Measurements from ENCODE around the gene ZC3HAV1.
"Not testable (repeated sequence)": the region's sequence is repeated elsewhere in the genome, so short reads cannot be mapped to it uniquely, and the experiment has no call there.

The ZC3HAV1 gene

DNA sequence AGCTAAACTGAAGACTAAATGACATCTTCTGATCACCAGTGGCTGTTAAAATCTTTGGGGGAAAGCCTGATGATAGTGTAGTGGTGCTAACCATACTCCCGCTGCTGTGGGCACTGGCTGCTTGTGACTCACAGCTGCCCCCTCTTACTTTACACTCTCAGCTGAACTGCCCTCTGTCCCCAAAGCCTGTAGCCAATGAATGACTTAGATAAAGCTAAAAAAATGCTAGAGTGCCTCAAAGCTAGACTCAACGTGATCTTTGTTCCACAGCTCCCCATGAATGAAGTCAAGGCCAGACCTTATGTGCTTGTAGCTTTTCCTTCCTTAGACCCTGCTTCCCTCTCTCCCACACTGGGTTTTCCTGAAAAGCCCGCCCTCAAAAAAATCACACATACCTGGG, 80.2 kb downstream of the ZC3HAV1 start:
- H3K4me3 ChIP-seq (ENCODE audit: low read depth, low read length, poor library complexity, severe bottlenecking), result no peak overlapping the region
- H3F3A ChIP-seq (ENCODE audit: insufficient read depth, low read length), result no peaks in the 10 kb centered on the region
- no peak overlapping the region for H3K4me2 ChIP-seq (ENCODE audit: low read length)
- H3K9me2 ChIP-seq (ENCODE audit: low read depth, low read length), result no peaks in the 10 kb centered on the region
- H3K9ac ChIP-seq (ENCODE audit: low read length), result no peak overlapping the region
- no peaks in the 10 kb centered on the region for H4K20me1 ChIP-seq (ENCODE audit: insufficient read depth, low read length)
- H3K9me3 ChIP-seq (ENCODE audit: low read length), result no peaks in the 10 kb centered on the region
- no peaks in the 10 kb centered on the region for H3K79me2 ChIP-seq (ENCODE audit: insufficient read depth, low read length)
- H3K27me3 ChIP-seq (ENCODE audit: insufficient read depth, low read length), result 0 out of 2 replicates have a peak, but pooled peaks cover 3% of the 10 kb centered on the region
- H3K4me1 ChIP-seq (ENCODE audit: insufficient read depth, low read length, severe bottlenecking), result no peaks in the 10 kb centered on the region
- H2AFZ ChIP-seq (ENCODE audit: low read length), result no peak overlapping the region
- H3K36me3 ChIP-seq (ENCODE audit: insufficient read depth, low read length), result no peaks in the 10 kb centered on the region
- TF ChIP-seq, protein P1, sequence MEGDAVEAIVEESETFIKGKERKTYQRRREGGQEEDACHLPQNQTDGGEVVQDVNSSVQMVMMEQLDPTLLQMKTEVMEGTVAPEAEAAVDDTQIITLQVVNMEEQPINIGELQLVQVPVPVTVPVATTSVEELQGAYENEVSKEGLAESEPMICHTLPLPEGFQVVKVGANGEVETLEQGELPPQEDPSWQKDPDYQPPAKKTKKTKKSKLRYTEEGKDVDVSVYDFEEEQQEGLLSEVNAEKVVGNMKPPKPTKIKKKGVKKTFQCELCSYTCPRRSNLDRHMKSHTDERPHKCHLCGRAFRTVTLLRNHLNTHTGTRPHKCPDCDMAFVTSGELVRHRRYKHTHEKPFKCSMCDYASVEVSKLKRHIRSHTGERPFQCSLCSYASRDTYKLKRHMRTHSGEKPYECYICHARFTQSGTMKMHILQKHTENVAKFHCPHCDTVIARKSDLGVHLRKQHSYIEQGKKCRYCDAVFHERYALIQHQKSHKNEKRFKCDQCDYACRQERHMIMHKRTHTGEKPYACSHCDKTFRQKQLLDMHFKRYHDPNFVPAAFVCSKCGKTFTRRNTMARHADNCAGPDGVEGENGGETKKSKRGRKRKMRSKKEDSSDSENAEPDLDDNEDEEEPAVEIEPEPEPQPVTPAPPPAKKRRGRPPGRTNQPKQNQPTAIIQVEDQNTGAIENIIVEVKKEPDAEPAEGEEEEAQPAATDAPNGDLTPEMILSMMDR (IDR thresholded peaks at IDR 0.05; ENCODE audit: low read length), result no peak
- no peak for TF ChIP-seq EZH2 (IDR thresholded peaks at IDR 0.05; ENCODE audit: borderline replicate concordance, low read length)
- H3K27ac ChIP-seq (ENCODE audit: low read depth, low read length, poor library complexity, severe bottlenecking), result no peak overlapping the region

DNA sequence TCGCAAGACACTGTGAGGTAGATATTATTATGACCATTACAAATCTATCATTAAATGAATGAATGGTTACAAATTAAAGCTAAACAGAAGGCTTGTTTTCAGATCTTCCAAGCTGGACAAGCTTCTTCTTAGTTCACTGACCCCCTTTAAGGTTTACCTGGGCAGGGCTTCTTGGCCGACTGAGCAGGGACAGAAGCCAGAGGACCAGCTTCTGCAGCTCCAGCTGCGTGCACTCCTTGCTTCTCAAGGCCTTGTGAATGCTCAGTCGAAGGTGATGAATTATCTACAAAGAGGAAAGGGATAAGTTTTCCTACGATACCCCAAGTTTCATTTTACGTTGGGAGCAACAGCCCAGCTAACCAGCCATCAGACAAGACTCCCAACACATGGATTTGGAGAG, 83.0 kb downstream of the ZC3HAV1 start:
- TF ChIP-seq, protein P1 (IDR thresholded peaks at IDR 0.05; ENCODE audit: low read length), result no peak
- TF ChIP-seq EZH2 (IDR thresholded peaks at IDR 0.05; ENCODE audit: borderline replicate concordance, low read length), result no peak

DNA sequence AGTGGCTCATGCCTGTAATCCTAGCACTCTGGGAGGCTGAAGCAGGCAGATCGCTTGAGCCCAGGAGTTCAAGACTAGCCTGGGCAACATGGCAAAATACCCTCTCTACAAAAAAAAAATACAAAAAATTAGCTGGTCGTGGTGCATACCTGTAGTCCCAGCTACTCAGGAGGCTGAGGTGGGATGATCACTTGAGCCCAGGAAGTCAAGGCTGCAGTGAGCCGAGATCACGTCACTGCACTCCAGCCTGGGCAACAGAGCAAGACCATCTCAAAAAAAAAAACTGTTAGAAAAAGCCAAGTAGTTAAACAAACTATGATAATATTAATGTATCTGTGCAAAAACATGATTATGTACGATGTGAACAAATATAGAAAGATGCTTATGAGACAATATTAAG, 83.7 kb downstream of the ZC3HAV1 start:
- not testable (repeated sequence) for H3K9ac ChIP-seq (ENCODE audit: low read length); H3K4me2 ChIP-seq (ENCODE audit: low read length); H3K27me3 ChIP-seq (ENCODE audit: insufficient read depth, low read length); H3K9me2 ChIP-seq (ENCODE audit: low read depth, low read length); H3K27ac ChIP-seq (ENCODE audit: low read depth, low read length, poor library complexity, severe bottlenecking); H2AFZ ChIP-seq (ENCODE audit: low read length); H3K9me3 ChIP-seq (ENCODE audit: low read length); H3K79me2 ChIP-seq (ENCODE audit: insufficient read depth, low read length); H3K36me3 ChIP-seq (ENCODE audit: insufficient read depth, low read length); H3K4me3 ChIP-seq (ENCODE audit: low read depth, low read length, poor library complexity, severe bottlenecking); H3K4me1 ChIP-seq (ENCODE audit: insufficient read depth, low read length, severe bottlenecking); H3F3A ChIP-seq (ENCODE audit: insufficient read depth, low read length); H4K20me1 ChIP-seq (ENCODE audit: insufficient read depth, low read length)

More for the DNA sequence above, 83.0 kb downstream of the ZC3HAV1 start:
- Histone ChIP-seq H3F3A (ENCODE audit: insufficient read depth, low read length) (no peaks in the 10 kb centered on the region), H3K4me3 (ENCODE audit: low read depth, low read length, poor library complexity, severe bottlenecking) (no peak overlapping the region), H3K79me2 (ENCODE audit: insufficient read depth, low read length) (no peaks in the 10 kb centered on the region), H4K20me1 (ENCODE audit: insufficient read depth, low read length) (no peaks in the 10 kb centered on the region), H3K4me2 (ENCODE audit: low read length) (no peak overlapping the region), H3K9ac (ENCODE audit: low read length) (no peak overlapping the region), H3K9me3 (ENCODE audit: low read length) (no peaks in the 10 kb centered on the region), H3K9me2 (ENCODE audit: low read depth, low read length) (no peaks in the 10 kb centered on the region), H3K4me1 (ENCODE audit: insufficient read depth, low read length, severe bottlenecking) (no peaks in the 10 kb centered on the region), H2AFZ (ENCODE audit: low read length) (no peak overlapping the region), H3K36me3 (ENCODE audit: insufficient read depth, low read length) (no peaks in the 10 kb centered on the region), H3K27ac (ENCODE audit: low read depth, low read length, poor library complexity, severe bottlenecking) (no peak overlapping the region), H3K27me3 (ENCODE audit: insufficient read depth, low read length) (no peaks in the 10 kb centered on the region)

DNA sequence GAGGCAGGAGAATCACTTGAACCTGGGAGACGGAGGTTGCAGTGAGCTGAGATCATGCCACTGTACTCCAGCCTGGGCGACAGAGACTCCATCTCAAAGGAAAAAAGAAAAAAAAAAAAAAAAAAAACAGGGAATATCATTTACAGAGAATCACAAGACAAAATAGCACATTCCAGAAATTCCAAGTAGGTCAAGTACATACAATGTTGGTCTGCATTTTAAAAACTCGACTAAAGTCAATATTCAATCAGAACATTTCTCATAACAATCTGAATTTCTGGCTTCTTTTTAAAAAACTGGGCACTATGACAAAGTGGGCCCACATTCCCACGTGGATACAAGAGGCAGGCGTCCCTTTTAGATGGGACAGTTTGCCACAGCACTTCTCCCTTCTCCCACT, 86.4 kb downstream of the ZC3HAV1 start:
- Histone ChIP-seq H3K4me2 (ENCODE audit: low read length) (no peak overlapping the region), H3F3A (ENCODE audit: insufficient read depth, low read length) (no peaks in the 10 kb centered on the region), H3K27ac (ENCODE audit: low read depth, low read length, poor library complexity, severe bottlenecking) (no peak overlapping the region), H3K36me3 (ENCODE audit: insufficient read depth, low read length) (no peaks in the 10 kb centered on the region), H3K9ac (ENCODE audit: low read length) (no peak overlapping the region), H2AFZ (ENCODE audit: low read length) (no peak overlapping the region), H3K9me2 (ENCODE audit: low read depth, low read length) (no peaks in the 10 kb centered on the region), H3K79me2 (ENCODE audit: insufficient read depth, low read length) (no peaks in the 10 kb centered on the region), H3K4me1 (ENCODE audit: insufficient read depth, low read length, severe bottlenecking) (no peaks in the 10 kb centered on the region), H3K27me3 (ENCODE audit: insufficient read depth, low read length) (no peaks in the 10 kb centered on the region), H4K20me1 (ENCODE audit: insufficient read depth, low read length) (no peaks in the 10 kb centered on the region), H3K4me3 (ENCODE audit: low read depth, low read length, poor library complexity, severe bottlenecking) (no peak overlapping the region), H3K9me3 (ENCODE audit: low read length) (no peaks in the 10 kb centered on the region)
- no peak for TF ChIP-seq EZH2 (IDR thresholded peaks at IDR 0.05; ENCODE audit: borderline replicate concordance, low read length)

Measured in OCI-LY1 (cell line).